AG04450 (cell line): Measurements from ENCODE around the gene C8B. TPM values are rescaled to one million over a fixed set of nuclear protein-coding genes. Genes with fewer than 3 reads are reported as not detected.

Experiments used
- CTCF ChIA-PET: fragments of 300-600, 350-600 bp; formaldehyde crosslinking; extraction: SDS; loops from one replicate; lab custom pipeline; 2022; ENCODE audit warnings: antibody characterized with exemption, inconsistent platforms; lab: Charles Lee
- POLR2A ChIA-PET: fragments of 350-600 bp; formaldehyde crosslinking; extraction: SDS; loops from one replicate; lab custom pipeline; 2021; ENCODE audit warnings: antibody characterized with exemption, inconsistent platforms; lab: Yijun Ruan, JAX
- DNase-seq: peaks from one replicate; pipeline ENCODE4 v3.0.0-alpha.2; 2011; ENCODE audit warnings: low read depth, low spot score
- H3K27ac ChIP-seq: one replicate; pipeline ENCODE4 v1.5.1; 2012; ENCODE audit warnings: low read depth, low read length, control low read depth
- H3K27me3 ChIP-seq: one replicate; pipeline ENCODE4 v1.6.0; 2012; ENCODE audit warnings: low read length; ENCODE audit not compliant: control insufficient read depth, insufficient read depth
- H3K4me3 ChIP-seq: 2 replicates; pipeline ENCODE4 v1.5.1; 2011; ENCODE audit warnings: mild to moderate bottlenecking, low read depth, low read length, control low read depth
- H3K9me3 ChIP-seq: 2 replicates; pipeline ENCODE4 v1.5.1; 2012; ENCODE audit warnings: low read length; ENCODE audit not compliant: control insufficient read depth, insufficient read depth
- CTCF ChIP-seq: IDR thresholded peaks from 2 replicates; pipeline ENCODE4 v1.5.1; 2011; ENCODE audit warnings: low read depth, low read length, control low read depth, inconsistent platforms
- polyA plus RNA-seq: library from polyadenylated mRNA; depleted of rRNA; stranded (reverse); fragments of >200 nt; gene quantifications from 2 replicates; pipeline ENCODE4 v1.2.3, GENCODE V29; 2011

The C8B gene
- polyA plus RNA-seq, 1 experiment: not detected

- Histone ChIP-seq H3K27ac (no peak overlapping the region), H3K27me3 (no peaks in the 10 kb centered on the region), H3K9me3 (no peaks in the 10 kb centered on the region), H3K4me3 (no peak overlapping the region)
- POLR2A ChIA-PET: no interaction called here
- CTCF ChIA-PET: no interaction called here
- DNase-seq: no peak
- TF ChIP-seq CTCF: no peak
These were observed 4.4 kb downstream of the C8B start for GRCh38 chr1:56961426-56961825.

GRCh38 chr1:56958526-56958925 is 7.3 kb downstream of the C8B start:
- no peak overlapping the region for H3K4me3 ChIP-seq
- ChIA-PET POLR2A (no interaction called here), CTCF (interaction anchor here (1.6 kb wide), 1 partner anchor 10 kb away, joined by 7 read pairs; no protein-coding TSS in a partner anchor)
- DNase-seq: no peak
- H3K9me3 ChIP-seq: no peaks in the 10 kb centered on the region
- peaks cover 2% of the 10 kb centered on the region for H3K27me3 ChIP-seq
- no peak overlapping the region for H3K27ac ChIP-seq
- TF ChIP-seq CTCF: no peak

GRCh38 chr1:56957931-56958330 is 7.9 kb downstream of the C8B start:
- ChIA-PET POLR2A (no interaction called here), CTCF (no interaction called here)
- Histone ChIP-seq H3K27me3 (peaks cover 2% of the 10 kb centered on the region), H3K27ac (no peak overlapping the region), H3K4me3 (no peak overlapping the region), H3K9me3 (no peaks in the 10 kb centered on the region)
- no peak for DNase-seq
- TF ChIP-seq CTCF: no peak

GRCh38 chr1:56954664-56955063 is 11.2 kb downstream of the C8B start:
- ChIA-PET POLR2A (no interaction called here), CTCF (no interaction called here)
- no peak for TF ChIP-seq CTCF
- DNase-seq: no peak
- Histone ChIP-seq H3K27ac (no peak overlapping the region), H3K9me3 (no peaks in the 10 kb centered on the region), H3K27me3 (peaks cover 2% of the 10 kb centered on the region), H3K4me3 (no peak overlapping the region)

GRCh38 chr1:56953386-56953785 is 12.4 kb downstream of the C8B start:
- CTCF ChIA-PET: interaction anchor here (0.9 kb wide), 1 partner anchor 14 kb away, joined by 4 read pairs; no protein-coding TSS in a partner anchor
- TF ChIP-seq CTCF: no peak
- Histone ChIP-seq H3K27ac (no peak overlapping the region), H3K9me3 (no peaks in the 10 kb centered on the region), H3K27me3 (peaks cover 2% of the 10 kb centered on the region), H3K4me3 (no peak overlapping the region)
- POLR2A ChIA-PET: no interaction called here
- DNase-seq: no peak
